ENCODE results near the gene IL9R.
"Not testable (repeated sequence)": the region's sequence is repeated elsewhere in the genome, so short reads cannot be mapped to it uniquely, and the experiment has no call there.

DNA sequence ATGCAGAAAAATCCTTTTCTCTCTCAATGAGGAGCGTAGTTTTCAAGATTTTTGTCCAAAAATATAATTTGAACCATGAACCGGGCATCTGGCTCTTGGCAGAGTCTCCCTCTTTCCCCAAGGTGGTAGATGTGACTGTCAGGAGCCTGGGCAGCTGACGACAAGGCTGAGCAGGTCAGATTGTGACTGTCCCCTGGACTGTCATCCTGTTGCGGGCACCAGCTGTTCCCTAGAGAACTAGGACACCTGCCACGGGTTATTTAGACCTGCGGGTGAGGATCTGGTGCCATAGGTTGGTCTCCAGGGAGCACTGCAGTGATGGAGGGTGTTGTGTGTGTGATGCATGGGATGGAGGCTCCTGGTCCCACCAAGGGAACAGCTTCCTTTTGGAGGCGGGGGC, 10.9 kb downstream of the IL9R start:
- TF ChIP-seq, protein P1, sequence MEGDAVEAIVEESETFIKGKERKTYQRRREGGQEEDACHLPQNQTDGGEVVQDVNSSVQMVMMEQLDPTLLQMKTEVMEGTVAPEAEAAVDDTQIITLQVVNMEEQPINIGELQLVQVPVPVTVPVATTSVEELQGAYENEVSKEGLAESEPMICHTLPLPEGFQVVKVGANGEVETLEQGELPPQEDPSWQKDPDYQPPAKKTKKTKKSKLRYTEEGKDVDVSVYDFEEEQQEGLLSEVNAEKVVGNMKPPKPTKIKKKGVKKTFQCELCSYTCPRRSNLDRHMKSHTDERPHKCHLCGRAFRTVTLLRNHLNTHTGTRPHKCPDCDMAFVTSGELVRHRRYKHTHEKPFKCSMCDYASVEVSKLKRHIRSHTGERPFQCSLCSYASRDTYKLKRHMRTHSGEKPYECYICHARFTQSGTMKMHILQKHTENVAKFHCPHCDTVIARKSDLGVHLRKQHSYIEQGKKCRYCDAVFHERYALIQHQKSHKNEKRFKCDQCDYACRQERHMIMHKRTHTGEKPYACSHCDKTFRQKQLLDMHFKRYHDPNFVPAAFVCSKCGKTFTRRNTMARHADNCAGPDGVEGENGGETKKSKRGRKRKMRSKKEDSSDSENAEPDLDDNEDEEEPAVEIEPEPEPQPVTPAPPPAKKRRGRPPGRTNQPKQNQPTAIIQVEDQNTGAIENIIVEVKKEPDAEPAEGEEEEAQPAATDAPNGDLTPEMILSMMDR (IDR thresholded peaks at IDR 0.05; ENCODE audit: insufficient read depth, low read length, poor library complexity, severe bottlenecking), result not testable (repeated sequence)
- TF ChIP-seq EZH2phosphoT487 (conservative IDR thresholded peaks at IDR 0.05; ENCODE audit: low read length), result not testable (repeated sequence)
